ENCODE results near the gene CEP72. TPM values are rescaled to one million over a fixed set of nuclear protein-coding genes. Genes with fewer than 3 reads are reported as not detected.

Gene CEP72
- total RNA-seq, 2 donors from 2014 or later = 3.8 to 21.0 TPM

DNA sequence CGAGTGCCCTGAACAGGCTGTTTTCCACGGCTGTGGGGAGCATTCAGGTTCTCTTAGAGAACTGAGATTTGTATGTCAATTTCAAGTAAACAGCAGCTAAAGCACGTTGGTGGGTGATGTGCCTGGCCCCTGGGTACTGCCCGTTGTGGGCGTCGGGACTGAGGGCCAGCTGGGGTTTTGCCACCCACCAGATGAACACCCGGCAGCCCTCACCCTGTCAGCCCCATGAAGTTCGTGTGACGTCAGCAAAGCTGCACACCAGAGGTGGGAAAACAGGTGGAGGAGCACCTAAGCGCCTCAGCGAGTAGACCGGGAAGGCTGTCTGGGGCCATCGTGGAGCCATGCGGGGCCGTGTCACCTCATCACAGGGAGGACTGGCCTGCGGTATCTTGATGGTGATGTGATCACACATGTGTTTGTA, 9.2 kb downstream of the CEP72 start:
- Histone ChIP-seq H3K27ac (no peak overlapping the region), H3K4me1 (no peaks in the 10 kb centered on the region), H3K36me3 (no peaks in the 10 kb centered on the region), H3K9ac (ENCODE audit: low read depth in 2 of 2, low read length in 2 of 2) (no peak overlapping the region), H3K4me3 (no peak overlapping the region), H3K27me3 (no peaks in the 10 kb centered on the region), H3K9me3 (no peaks in the 10 kb centered on the region)
- no peak for DNase-seq
- intact Hi-C loops (cut with DNase I) = no loop called here
- TF ChIP-seq, protein P1, sequence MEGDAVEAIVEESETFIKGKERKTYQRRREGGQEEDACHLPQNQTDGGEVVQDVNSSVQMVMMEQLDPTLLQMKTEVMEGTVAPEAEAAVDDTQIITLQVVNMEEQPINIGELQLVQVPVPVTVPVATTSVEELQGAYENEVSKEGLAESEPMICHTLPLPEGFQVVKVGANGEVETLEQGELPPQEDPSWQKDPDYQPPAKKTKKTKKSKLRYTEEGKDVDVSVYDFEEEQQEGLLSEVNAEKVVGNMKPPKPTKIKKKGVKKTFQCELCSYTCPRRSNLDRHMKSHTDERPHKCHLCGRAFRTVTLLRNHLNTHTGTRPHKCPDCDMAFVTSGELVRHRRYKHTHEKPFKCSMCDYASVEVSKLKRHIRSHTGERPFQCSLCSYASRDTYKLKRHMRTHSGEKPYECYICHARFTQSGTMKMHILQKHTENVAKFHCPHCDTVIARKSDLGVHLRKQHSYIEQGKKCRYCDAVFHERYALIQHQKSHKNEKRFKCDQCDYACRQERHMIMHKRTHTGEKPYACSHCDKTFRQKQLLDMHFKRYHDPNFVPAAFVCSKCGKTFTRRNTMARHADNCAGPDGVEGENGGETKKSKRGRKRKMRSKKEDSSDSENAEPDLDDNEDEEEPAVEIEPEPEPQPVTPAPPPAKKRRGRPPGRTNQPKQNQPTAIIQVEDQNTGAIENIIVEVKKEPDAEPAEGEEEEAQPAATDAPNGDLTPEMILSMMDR (IDR thresholded peaks at IDR 0.05) = no peak

DNA sequence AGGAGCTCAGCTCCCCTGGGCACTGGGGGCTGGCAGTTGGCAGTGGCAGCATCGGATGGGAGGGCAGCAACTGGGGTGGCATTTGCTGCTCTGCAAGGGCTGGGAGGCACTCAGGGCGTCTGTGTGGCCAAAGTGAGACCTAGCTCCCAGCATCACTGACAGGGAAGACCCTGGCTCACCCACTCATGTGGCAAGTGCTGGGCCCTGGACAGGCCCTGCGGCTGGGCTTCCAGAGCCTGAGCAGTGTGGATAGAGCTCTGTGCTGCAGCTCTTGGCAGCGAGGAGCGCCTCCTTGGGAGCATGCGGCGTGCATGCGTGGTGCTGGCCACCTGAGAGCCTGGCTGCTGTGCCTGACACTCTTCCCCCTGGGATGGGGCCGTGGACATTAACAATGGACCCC, 10.2 kb downstream of the CEP72 start:
- H3K9me3 ChIP-seq = no peaks in the 10 kb centered on the region
- H3K27me3 ChIP-seq = no peaks in the 10 kb centered on the region
- intact Hi-C loops (cut with DNase I) = no loop called here
- H3K4me1 ChIP-seq = no peaks in the 10 kb centered on the region
- no peak overlapping the region for H3K4me3 ChIP-seq
- no peak overlapping the region for H3K27ac ChIP-seq
- TF ChIP-seq, protein P1 (IDR thresholded peaks at IDR 0.05) = no peak
- no peak overlapping the region for H3K9ac ChIP-seq (ENCODE audit: low read depth in 2 of 2, low read length in 2 of 2)
- DNase-seq = no peak
- no peaks in the 10 kb centered on the region for H3K36me3 ChIP-seq

- no peak overlapping the region for H3K27ac ChIP-seq
- no peak overlapping the region for H3K4me3 ChIP-seq
- intact Hi-C loops (cut with DNase I) = no loop called here
- H3K4me1 ChIP-seq = no peaks in the 10 kb centered on the region
- no peak overlapping the region for H3K9ac ChIP-seq (ENCODE audit: low read depth in 2 of 2, low read length in 2 of 2)
- no peaks in the 10 kb centered on the region for H3K27me3 ChIP-seq
- TF ChIP-seq, protein P1 (IDR thresholded peaks at IDR 0.05) = no peak
- H3K36me3 ChIP-seq = no peaks in the 10 kb centered on the region
- no peak for DNase-seq
- no peaks in the 10 kb centered on the region for H3K9me3 ChIP-seq
Observed at GRCh38 chr5:622946-623522, 10.9 kb downstream of the CEP72 start.

DNA sequence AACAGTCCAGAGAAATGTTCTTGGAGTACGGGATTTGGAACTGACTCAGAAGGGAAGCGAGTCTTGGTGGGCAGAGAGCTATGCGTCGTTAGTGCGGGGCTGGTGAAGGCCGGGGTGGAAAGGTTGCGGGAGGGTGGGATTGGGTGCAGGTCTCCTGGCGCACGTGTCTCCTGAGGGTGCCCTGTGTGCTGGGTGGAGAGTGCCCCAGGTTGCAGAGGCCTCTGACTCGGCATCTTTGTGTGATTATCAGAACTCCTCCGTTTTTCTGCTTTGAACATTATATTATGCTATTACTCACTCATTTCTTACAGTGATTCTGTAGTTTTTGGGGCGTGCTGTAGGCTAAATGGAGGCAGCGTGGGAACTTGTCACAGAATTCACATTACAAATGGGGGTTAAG, 11.4 kb downstream of the CEP72 start:
- Histone ChIP-seq H3K27me3 (no peaks in the 10 kb centered on the region), H3K36me3 (no peaks in the 10 kb centered on the region), H3K9me3 (no peaks in the 10 kb centered on the region), H3K9ac (ENCODE audit: low read depth in 2 of 2, low read length in 2 of 2) (no peak overlapping the region), H3K4me3 (no peak overlapping the region), H3K27ac (no peak overlapping the region), H3K4me1 (no peaks in the 10 kb centered on the region)
- TF ChIP-seq, protein P1 (IDR thresholded peaks at IDR 0.05) = no peak
- intact Hi-C loops (cut with DNase I) = no loop called here
- no peak for DNase-seq

DNA sequence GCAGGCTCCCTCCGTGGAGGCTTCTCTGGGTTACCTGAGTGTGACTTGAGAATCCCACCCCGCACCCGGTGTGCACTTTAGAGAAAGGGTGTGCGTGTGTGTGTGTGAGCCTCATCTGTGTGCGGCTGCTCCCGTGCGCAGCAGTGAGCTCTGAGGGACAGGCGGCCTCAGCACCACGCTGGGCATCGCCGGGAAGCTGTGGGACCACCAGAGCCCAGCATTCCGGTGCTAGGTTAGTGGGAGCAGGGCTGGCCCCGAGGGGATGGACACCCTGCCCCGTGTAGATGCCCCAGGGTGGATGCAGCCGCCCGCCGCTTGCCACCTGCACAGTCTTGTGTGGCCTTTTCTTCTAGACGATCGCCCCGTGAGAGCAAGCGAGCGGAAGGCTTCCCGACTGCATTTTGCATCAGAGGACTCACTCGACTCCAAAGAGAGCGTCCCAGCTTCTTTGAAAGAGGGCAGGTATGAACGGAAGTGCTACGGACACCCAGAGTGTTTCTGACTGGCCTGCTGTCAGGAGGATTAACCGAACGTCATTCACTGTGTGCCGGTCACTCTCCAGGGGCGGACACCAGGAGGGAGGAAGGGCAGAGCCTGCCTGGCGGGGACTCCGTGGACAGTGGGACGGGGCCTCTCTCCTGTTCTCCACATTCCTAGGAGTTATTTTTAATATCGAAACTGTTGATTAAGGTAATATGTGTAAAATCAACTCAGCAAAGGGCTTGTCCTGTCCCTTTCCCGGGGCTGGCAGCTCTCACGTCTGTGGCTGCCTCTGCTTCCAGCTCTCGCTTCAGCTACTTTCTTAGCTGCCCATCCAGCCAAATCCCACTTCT, 12.2 kb downstream of the CEP72 start:
- Histone ChIP-seq H3K4me1 (no peaks in the 10 kb centered on the region), H3K36me3 (no peaks in the 10 kb centered on the region), H3K9me3 (no peaks in the 10 kb centered on the region), H3K4me3 (no peak overlapping the region), H3K9ac (ENCODE audit: low read depth in 2 of 2, low read length in 2 of 2) (no peak overlapping the region), H3K27ac (no peak overlapping the region), H3K27me3 (no peaks in the 10 kb centered on the region)
- intact Hi-C loops (cut with DNase I) = no loop called here
- DNase-seq = no peak
- TF ChIP-seq, protein P1 (IDR thresholded peaks at IDR 0.05) = no peak
